ENCODE data around the gene YRDC. TPM values are rescaled to one million over a fixed set of nuclear protein-coding genes. Genes with fewer than 3 reads are reported as not detected.
A peak's percentile ranks its signal among the peaks of the same experiment; 100 is the strongest.

YRDC gene
- total and polyA plus RNA-seq, 5 donors from 2014 or later: 17.3 to 28.2 (median 22.2) TPM

DNA sequence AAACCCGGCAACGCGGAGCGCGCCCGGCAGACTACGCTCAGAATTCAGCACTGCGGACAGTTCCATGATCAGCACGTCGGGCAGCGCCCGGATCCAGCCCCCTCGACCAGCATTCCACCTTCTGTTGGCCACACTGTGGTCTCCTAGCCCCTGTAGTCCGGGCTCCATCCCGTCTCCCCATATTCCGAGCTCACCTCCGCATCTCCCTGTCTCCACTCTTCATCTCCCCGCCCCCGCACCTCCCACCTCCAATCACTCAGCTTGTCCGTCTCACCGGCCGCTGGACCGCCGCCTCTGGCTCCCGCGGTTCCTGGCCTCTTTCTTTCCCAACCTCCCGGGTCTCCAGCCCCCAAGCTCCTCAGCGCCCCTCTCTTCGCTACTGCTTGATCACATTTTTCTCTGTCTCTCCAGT is 43.6 kb downstream of the YRDC start:
- H3K27ac ChIP-seq (ENCODE audit: insufficient read depth, low read length, poor library complexity, severe bottlenecking): no peak overlapping the region
- peaks cover 0 to 20% (median 1%) of the 10 kb centered on the region in 4 donors for H3K4me1 Mint-ChIP-seq
- H3K9me3 Mint-ChIP-seq: peaks cover 0 to 2% (median 0%) of the 10 kb centered on the region in 7 donors
- peaks cover 66% of the 10 kb centered on the region for H3K27me3 Mint-ChIP-seq
- ATAC-seq (ENCODE audit: low read depth in 2 of 2): no peak
- no peaks in the 10 kb centered on the region for H3K9me3 ChIP-seq (ENCODE audit: control insufficient read depth in 2 of 2, low read length in 2 of 2)
- no peak overlapping the region for H3K27ac Mint-ChIP-seq
- H3K4me3 ChIP-seq (ENCODE audit: low read depth, low read length): no peak overlapping the region
- DNase-seq: peak in 2 of 3 donors; percentile 28 to 31
- no peaks in the 10 kb centered on the region for H3K36me3 ChIP-seq (ENCODE audit: control insufficient read depth, insufficient read depth, low read length)
- H3K27me3 ChIP-seq (ENCODE audit: control insufficient read depth, insufficient read depth, low read length): peaks cover 24% of the 10 kb centered on the region
- peaks cover 7% of the 10 kb centered on the region for H3K4me1 ChIP-seq (ENCODE audit: control insufficient read depth, insufficient read depth, low read length, poor library complexity, severe bottlenecking)
- no peak overlapping the region for H3K4me3 Mint-ChIP-seq
- H3K36me3 Mint-ChIP-seq: no peaks in the 10 kb centered on the region

GRCh38 chr1:37763791-37764413 is 44.1 kb downstream of the YRDC start:
- no peak for ATAC-seq (ENCODE audit: low read depth in 2 of 2)
- peaks cover 0 to 20% (median 1%) of the 10 kb centered on the region in 4 donors for H3K4me1 Mint-ChIP-seq
- H3K9me3 ChIP-seq (ENCODE audit: control insufficient read depth in 2 of 2, low read length in 2 of 2): no peaks in the 10 kb centered on the region
- peaks cover 21% of the 10 kb centered on the region for H3K27me3 ChIP-seq (ENCODE audit: control insufficient read depth, insufficient read depth, low read length)
- no peak overlapping the region for H3K27ac Mint-ChIP-seq
- H3K4me3 Mint-ChIP-seq: no peak overlapping the region
- H3K9me3 Mint-ChIP-seq: peaks cover 0 to 2% (median 0%) of the 10 kb centered on the region in 7 donors
- DNase-seq: no peak
- peaks cover 60% of the 10 kb centered on the region for H3K27me3 Mint-ChIP-seq
- H3K36me3 Mint-ChIP-seq: no peaks in the 10 kb centered on the region
- H3K4me3 ChIP-seq (ENCODE audit: low read depth, low read length): no peak overlapping the region
- no peak overlapping the region for H3K27ac ChIP-seq (ENCODE audit: insufficient read depth, low read length, poor library complexity, severe bottlenecking)
- H3K36me3 ChIP-seq (ENCODE audit: control insufficient read depth, insufficient read depth, low read length): no peaks in the 10 kb centered on the region
- H3K4me1 ChIP-seq (ENCODE audit: control insufficient read depth, insufficient read depth, low read length, poor library complexity, severe bottlenecking): peaks cover 7% of the 10 kb centered on the region

DNA sequence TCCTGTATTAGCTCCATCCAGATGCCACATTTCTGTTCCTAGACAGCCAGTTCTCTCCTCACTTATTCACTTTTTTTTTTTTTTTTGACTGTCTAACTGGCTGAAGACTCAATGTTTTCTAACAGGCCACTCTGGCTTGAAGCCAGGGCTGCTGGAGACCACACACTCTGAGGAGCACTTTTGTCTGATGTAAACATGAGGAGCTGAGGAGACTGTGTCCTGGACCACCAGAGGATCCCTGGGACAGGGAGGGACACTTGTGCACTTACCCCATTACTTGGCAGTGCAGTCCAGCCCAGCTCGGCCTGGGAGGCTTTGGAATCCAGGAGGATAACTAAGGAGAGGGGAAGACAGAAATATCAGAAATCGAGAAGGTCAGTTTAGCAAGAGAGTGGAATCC is 45.5 kb downstream of the YRDC start:
- H3K9me3 Mint-ChIP-seq: peaks cover 0 to 2% (median 0%) of the 10 kb centered on the region in 7 donors
- Histone ChIP-seq H3K4me3 (ENCODE audit: low read depth, low read length) (no peak overlapping the region), H3K27ac (ENCODE audit: insufficient read depth, low read length, poor library complexity, severe bottlenecking) (no peak overlapping the region), H3K27me3 (ENCODE audit: control insufficient read depth, insufficient read depth, low read length) (peaks cover 20% of the 10 kb centered on the region), H3K36me3 (ENCODE audit: control insufficient read depth, insufficient read depth, low read length) (no peaks in the 10 kb centered on the region), H3K4me1 (ENCODE audit: control insufficient read depth, insufficient read depth, low read length, poor library complexity, severe bottlenecking) (peaks cover 7% of the 10 kb centered on the region), H3K9me3 (ENCODE audit: control insufficient read depth in 2 of 2, low read length in 2 of 2) (no peaks in the 10 kb centered on the region)
- no peak for DNase-seq
- no peaks in the 10 kb centered on the region for H3K36me3 Mint-ChIP-seq
- H3K4me1 Mint-ChIP-seq: peaks cover 0 to 20% (median 1%) of the 10 kb centered on the region in 4 donors
- H3K27me3 Mint-ChIP-seq: peaks cover 47% of the 10 kb centered on the region
- no peak for ATAC-seq (ENCODE audit: low read depth in 2 of 2)
- H3K27ac Mint-ChIP-seq: no peak overlapping the region
- no peak overlapping the region for H3K4me3 Mint-ChIP-seq

GRCh38 chr1:37761416-37762095 is 46.5 kb downstream of the YRDC start:
- ATAC-seq (ENCODE audit: low read depth in 2 of 2): no peak
- Histone ChIP-seq H3K4me1 (ENCODE audit: control insufficient read depth, insufficient read depth, low read length, poor library complexity, severe bottlenecking) (peaks cover 7% of the 10 kb centered on the region), H3K36me3 (ENCODE audit: control insufficient read depth, insufficient read depth, low read length) (no peaks in the 10 kb centered on the region), H3K4me3 (ENCODE audit: low read depth, low read length) (no peak overlapping the region), H3K9me3 (ENCODE audit: control insufficient read depth in 2 of 2, low read length in 2 of 2) (no peaks in the 10 kb centered on the region), H3K27ac (ENCODE audit: insufficient read depth, low read length, poor library complexity, severe bottlenecking) (no peak overlapping the region), H3K27me3 (ENCODE audit: control insufficient read depth, insufficient read depth, low read length) (peaks cover 14% of the 10 kb centered on the region)
- Mint-ChIP-seq H3K27me3 (peaks cover 37% of the 10 kb centered on the region), H3K4me1 (peaks cover 0 to 20% (median 1%) of the 10 kb centered on the region in 4 donors), H3K36me3 (no peaks in the 10 kb centered on the region), H3K4me3 (no peak overlapping the region), H3K9me3 (peaks cover 0 to 2% (median 0%) of the 10 kb centered on the region in 7 donors), H3K27ac (no peak overlapping the region)
- DNase-seq: no peak

- no peak overlapping the region for H3K27ac Mint-ChIP-seq
- ATAC-seq (ENCODE audit: low read depth in 2 of 2): no peak
- H3K4me3 Mint-ChIP-seq: no peak overlapping the region
- Histone ChIP-seq H3K4me3 (ENCODE audit: low read depth, low read length) (no peak overlapping the region), H3K27me3 (ENCODE audit: control insufficient read depth, insufficient read depth, low read length) (peaks cover 6% of the 10 kb centered on the region), H3K9me3 (ENCODE audit: control insufficient read depth in 2 of 2, low read length in 2 of 2) (no peaks in the 10 kb centered on the region), H3K36me3 (ENCODE audit: control insufficient read depth, insufficient read depth, low read length) (no peaks in the 10 kb centered on the region), H3K4me1 (ENCODE audit: control insufficient read depth, insufficient read depth, low read length, poor library complexity, severe bottlenecking) (no peaks in the 10 kb centered on the region), H3K27ac (ENCODE audit: insufficient read depth, low read length, poor library complexity, severe bottlenecking) (no peak overlapping the region)
- DNase-seq: no peak
- peaks cover 0 to 2% (median 0%) of the 10 kb centered on the region in 4 donors for H3K4me1 Mint-ChIP-seq
- H3K9me3 Mint-ChIP-seq: peaks cover 0 to 2% (median 0%) of the 10 kb centered on the region in 7 donors
- H3K36me3 Mint-ChIP-seq: no peaks in the 10 kb centered on the region
- peaks cover 21% of the 10 kb centered on the region for H3K27me3 Mint-ChIP-seq
Measured at GRCh38 chr1:37759451-37759850, 48.6 kb downstream of the YRDC start.

GRCh38 chr1:37755951-37756560 is 52.0 kb downstream of the YRDC start:
- DNase-seq (no peak), ATAC-seq (ENCODE audit: low read depth in 2 of 2) (no peak)
- Mint-ChIP-seq H3K27ac (no peak overlapping the region), H3K9me3 (peaks cover 0 to 1% (median 0%) of the 10 kb centered on the region in 7 donors), H3K27me3 (peaks cover 17% of the 10 kb centered on the region), H3K4me1 (peaks cover 0 to 11% (median 5%) of the 10 kb centered on the region in 4 donors), H3K36me3 (no peaks in the 10 kb centered on the region), H3K4me3 (no peak overlapping the region)
- H3K27me3 ChIP-seq (ENCODE audit: control insufficient read depth, insufficient read depth, low read length): peaks cover 9% of the 10 kb centered on the region
- peaks cover 9% of the 10 kb centered on the region for H3K4me1 ChIP-seq (ENCODE audit: control insufficient read depth, insufficient read depth, low read length, poor library complexity, severe bottlenecking)
- H3K4me3 ChIP-seq (ENCODE audit: low read depth, low read length): no peak overlapping the region
- no peaks in the 10 kb centered on the region for H3K9me3 ChIP-seq (ENCODE audit: control insufficient read depth in 2 of 2, low read length in 2 of 2)
- no peak overlapping the region for H3K27ac ChIP-seq (ENCODE audit: insufficient read depth, low read length, poor library complexity, severe bottlenecking)
- no peaks in the 10 kb centered on the region for H3K36me3 ChIP-seq (ENCODE audit: control insufficient read depth, insufficient read depth, low read length)

DNA sequence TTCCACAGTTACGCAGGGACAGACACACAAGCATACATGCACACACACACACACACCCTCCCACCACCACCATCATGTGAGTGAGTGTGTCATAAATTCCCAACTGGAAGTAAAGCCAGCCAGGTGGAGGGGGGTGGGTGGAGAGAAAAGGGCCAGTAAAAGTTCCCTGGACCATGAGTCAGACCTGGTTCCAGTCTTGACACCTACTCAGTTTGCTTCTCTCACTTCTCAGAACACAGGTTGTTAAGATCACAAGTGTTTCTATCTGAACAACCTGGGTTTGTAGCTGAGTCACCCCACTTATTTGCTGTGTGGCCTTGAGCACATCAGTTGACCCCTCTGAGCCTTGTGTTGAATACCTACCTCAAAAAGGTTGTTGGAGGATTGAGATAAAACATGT is 52.7 kb downstream of the YRDC start:
- Mint-ChIP-seq H3K36me3 (peaks cover under 1% of the 10 kb centered on the region), H3K27ac (no peak overlapping the region), H3K9me3 (peaks cover 0 to 4% (median 0%) of the 10 kb centered on the region in 7 donors), H3K4me3 (peak overlapping the region in 1 of 4 donors; percentile 30), H3K27me3 (peaks cover 24% of the 10 kb centered on the region), H3K4me1 (peaks cover 0 to 11% (median 5%) of the 10 kb centered on the region in 4 donors)
- DNase-seq (no peak), ATAC-seq (ENCODE audit: low read depth in 2 of 2) (no peak)
- Histone ChIP-seq H3K4me1 (ENCODE audit: control insufficient read depth, insufficient read depth, low read length, poor library complexity, severe bottlenecking) (peaks cover 9% of the 10 kb centered on the region), H3K27ac (ENCODE audit: insufficient read depth, low read length, poor library complexity, severe bottlenecking) (no peak overlapping the region), H3K27me3 (ENCODE audit: control insufficient read depth, insufficient read depth, low read length) (peaks cover 9% of the 10 kb centered on the region), H3K9me3 (ENCODE audit: control insufficient read depth in 2 of 2, low read length in 2 of 2) (no peaks in the 10 kb centered on the region), H3K4me3 (ENCODE audit: low read depth, low read length) (no peak overlapping the region), H3K36me3 (ENCODE audit: control insufficient read depth, insufficient read depth, low read length) (no peaks in the 10 kb centered on the region)
